BLaER1 treated with 17β-estradiol and CSF1 and Interleukin-3, amounts not matched to agents 10 nM and 100 nM (cell line): ENCODE measurements around the gene GABRB1.

Experiments
- H3K27ac ChIP-seq, 11 experiments: shearing (Covaris generic); formaldehyde crosslinking; 2 replicates each; pipeline ENCODE4 v1.8.1; 2022
- H3K27me3 ChIP-seq, 11 experiments: shearing (Covaris generic); formaldehyde crosslinking; 2 replicates each; pipeline ENCODE4 v1.8.1; 2022
- H3K36me3 ChIP-seq, 11 experiments: shearing (Covaris generic); formaldehyde crosslinking; 2 replicates each; pipeline ENCODE4 v1.8.1; 2022
- H3K4me1 ChIP-seq, 10 experiments: shearing (Covaris generic); formaldehyde crosslinking; 2 replicates each; pipeline ENCODE4 v1.8.1; 2022
- H3K4me2 ChIP-seq, 11 experiments: shearing (Covaris generic); formaldehyde crosslinking; 2 replicates each; pipeline ENCODE4 v1.8.1; 2022
- H3K4me3 ChIP-seq, 10 experiments: shearing (Covaris generic); formaldehyde crosslinking; 2 replicates each; pipeline ENCODE4 v1.8.1; 2022
- H3K9ac ChIP-seq, 11 experiments: shearing (Covaris generic); formaldehyde crosslinking; 2 replicates each; pipeline ENCODE4 v1.8.1; 2022
- H3K9me3 ChIP-seq, 11 experiments: shearing (Covaris generic); formaldehyde crosslinking; replicated peaks in 1 of 11; 2 replicates each; pipeline ENCODE4 v1.8.1; 2022
- H4K20me1 ChIP-seq, 11 experiments: shearing (Covaris generic); formaldehyde crosslinking; 2 replicates each; pipeline ENCODE4 v1.8.1; 2022
- Cebpa-rat ChIP-seq, 11 experiments: shearing (Covaris generic); IDR thresholded peaks; 2 replicates each; pipeline ENCODE4 v1.8.1; 2022

GABRB1 gene

GRCh38 chr4:47040828-47041227, 9.5 kb downstream of the GABRB1 start:
- Histone ChIP-seq H3K36me3 (no peaks in the 10 kb centered on the region), H3K4me1 (no peaks in the 10 kb centered on the region), H3K27ac (no peak overlapping the region), H4K20me1 (no peaks in the 10 kb centered on the region), H3K9me3 (no peaks in the 10 kb centered on the region), H3K4me2 (no peak overlapping the region), H3K4me3 (no peak overlapping the region), H3K27me3 (no peaks in the 10 kb centered on the region), H3K9ac (no peak overlapping the region)
- TF ChIP-seq Cebpa-rat (IDR thresholded peaks at IDR 0.05), result no peak

GRCh38 chr4:47043821-47044220, 12.5 kb downstream of the GABRB1 start:
- no peak for TF ChIP-seq Cebpa-rat (IDR thresholded peaks at IDR 0.05)
- no peak overlapping the region for H3K4me3 ChIP-seq
- H3K27me3 ChIP-seq, result no peaks in the 10 kb centered on the region
- H3K36me3 ChIP-seq, result no peaks in the 10 kb centered on the region
- H3K27ac ChIP-seq, result no peak overlapping the region
- H3K9me3 ChIP-seq, result no peaks in the 10 kb centered on the region
- no peak overlapping the region for H3K9ac ChIP-seq
- H3K4me1 ChIP-seq, result no peaks in the 10 kb centered on the region
- H3K4me2 ChIP-seq, result no peak overlapping the region
- no peaks in the 10 kb centered on the region for H4K20me1 ChIP-seq

GRCh38 chr4:47045261-47045660, 13.9 kb downstream of the GABRB1 start:
- no peaks in the 10 kb centered on the region for H3K4me1 ChIP-seq
- H3K27me3 ChIP-seq, result no peaks in the 10 kb centered on the region
- no peak overlapping the region for H3K4me3 ChIP-seq

DNA sequence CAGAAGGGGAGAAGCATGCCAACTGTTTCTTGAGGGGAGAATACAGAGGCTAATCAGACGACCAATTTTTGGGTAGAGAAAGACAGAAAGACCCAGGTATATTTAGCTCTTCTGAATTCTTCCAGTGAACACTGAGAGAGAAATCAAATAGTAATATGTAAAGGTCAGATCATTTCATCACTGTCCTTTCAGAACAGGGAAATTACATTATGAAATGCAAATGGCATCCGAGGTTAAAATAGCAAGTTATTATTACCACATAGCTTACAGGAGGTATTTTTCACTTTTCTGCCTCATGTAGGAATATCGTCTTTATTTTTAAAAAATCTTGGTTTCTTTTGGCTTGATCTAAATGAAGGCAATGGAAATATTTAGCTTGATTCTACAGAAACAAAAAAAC, 18.0 kb downstream of the GABRB1 start:
- TF ChIP-seq Cebpa-rat (IDR thresholded peaks at IDR 0.05), result no peak
- H3K9me3 ChIP-seq, result no peaks in the 10 kb centered on the region
- H3K4me2 ChIP-seq, result no peak overlapping the region
- no peaks in the 10 kb centered on the region for H3K4me1 ChIP-seq
- H3K4me3 ChIP-seq, result no peak overlapping the region
- H3K27me3 ChIP-seq, result no peaks in the 10 kb centered on the region
- no peaks in the 10 kb centered on the region for H4K20me1 ChIP-seq
- H3K27ac ChIP-seq, result no peak overlapping the region
- no peak overlapping the region for H3K9ac ChIP-seq
- no peaks in the 10 kb centered on the region for H3K36me3 ChIP-seq

More at GRCh38 chr4:47045261-47045660, 13.9 kb downstream of the GABRB1 start:
- no peak for TF ChIP-seq Cebpa-rat (IDR thresholded peaks at IDR 0.05)
- Histone ChIP-seq H3K4me2 (no peak overlapping the region), H3K9me3 (no peaks in the 10 kb centered on the region), H3K9ac (no peak overlapping the region), H3K36me3 (no peaks in the 10 kb centered on the region), H4K20me1 (no peaks in the 10 kb centered on the region), H3K27ac (no peak overlapping the region)

DNA sequence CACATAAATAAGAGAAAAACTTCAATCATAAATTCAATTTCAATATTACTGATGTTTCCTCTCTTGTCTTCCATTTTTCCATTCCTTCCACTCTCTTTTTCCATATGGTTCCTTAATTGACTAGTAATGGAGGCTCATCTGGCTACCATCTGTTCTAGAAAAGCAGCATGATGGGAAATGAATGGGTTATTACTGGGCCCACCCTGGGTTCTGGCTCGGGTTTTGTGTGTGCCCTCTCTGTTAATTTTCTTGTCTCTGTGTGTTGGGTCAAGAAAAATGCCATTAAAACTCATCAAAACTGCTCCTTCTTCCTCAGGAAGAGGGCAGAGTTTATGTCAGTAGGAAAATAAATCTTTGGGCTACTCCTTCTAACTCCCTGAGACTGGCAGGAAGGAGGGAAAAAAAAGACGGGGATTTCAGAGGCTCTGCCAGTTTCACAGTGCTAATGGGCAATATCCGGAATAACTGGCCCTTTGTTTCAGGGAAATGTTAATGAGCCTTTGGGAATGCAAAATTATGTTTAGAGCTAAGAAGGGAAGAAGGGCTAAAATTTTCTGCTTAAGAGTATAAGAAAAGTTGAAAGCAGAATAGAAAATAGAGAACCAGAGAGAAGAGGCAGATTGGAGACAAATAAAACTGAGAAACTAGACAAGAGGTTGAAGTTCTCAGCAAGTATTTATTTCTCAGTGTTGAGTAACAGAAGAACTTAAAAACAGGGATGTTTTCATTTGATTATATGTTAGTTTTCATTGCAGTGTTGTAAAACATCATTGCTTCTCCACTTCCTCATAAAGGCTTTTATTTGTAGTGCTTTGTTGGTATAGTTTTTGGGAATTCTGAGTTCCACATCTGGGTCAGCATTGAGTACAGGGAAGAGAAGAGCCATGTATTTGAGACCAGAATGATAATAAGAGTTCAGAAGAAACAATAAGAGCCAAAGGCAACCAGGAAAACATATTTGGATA, 19.7 kb downstream of the GABRB1 start:
- H3K27ac ChIP-seq, result no peak overlapping the region
- H3K4me3 ChIP-seq, result no peak overlapping the region
- H4K20me1 ChIP-seq, result no peaks in the 10 kb centered on the region
- H3K9me3 ChIP-seq, result no peaks in the 10 kb centered on the region
- no peak overlapping the region for H3K9ac ChIP-seq
- H3K36me3 ChIP-seq, result no peaks in the 10 kb centered on the region
- H3K4me1 ChIP-seq, result no peaks in the 10 kb centered on the region
- no peaks in the 10 kb centered on the region for H3K27me3 ChIP-seq
- no peak overlapping the region for H3K4me2 ChIP-seq
- TF ChIP-seq Cebpa-rat (IDR thresholded peaks at IDR 0.05), result no peak

GRCh38 chr4:47053485-47053884, 22.1 kb downstream of the GABRB1 start:
- H3K4me1 ChIP-seq, result no peaks in the 10 kb centered on the region
- H3K27me3 ChIP-seq, result no peaks in the 10 kb centered on the region
- no peaks in the 10 kb centered on the region for H3K9me3 ChIP-seq
- TF ChIP-seq Cebpa-rat (IDR thresholded peaks at IDR 0.05), result no peak
- H3K36me3 ChIP-seq, result no peaks in the 10 kb centered on the region
- H3K9ac ChIP-seq, result no peak overlapping the region
- no peak overlapping the region for H3K4me3 ChIP-seq
- no peak overlapping the region for H3K4me2 ChIP-seq
- H3K27ac ChIP-seq, result no peak overlapping the region
- no peaks in the 10 kb centered on the region for H4K20me1 ChIP-seq

DNA sequence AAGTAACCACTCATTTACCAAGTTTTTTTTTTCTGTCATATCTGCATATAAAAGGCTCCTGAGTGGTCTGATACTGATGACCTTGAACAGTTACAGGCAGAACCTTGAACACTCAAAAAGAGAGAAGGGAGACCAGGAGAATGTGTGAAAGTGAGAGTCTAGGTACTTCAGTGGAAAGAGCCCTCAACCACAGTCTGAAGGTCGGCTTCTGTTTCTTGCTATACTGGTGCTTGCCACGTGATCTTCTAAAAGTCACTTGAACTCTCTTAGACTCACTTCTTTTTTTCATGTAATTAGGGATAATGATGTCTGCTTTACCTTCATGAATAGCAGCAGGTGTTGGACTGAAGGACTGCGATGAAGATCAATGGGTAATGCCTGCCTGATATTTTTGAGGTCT, 22.8 kb downstream of the GABRB1 start:
- Histone ChIP-seq H3K9ac (no peak overlapping the region), H4K20me1 (no peaks in the 10 kb centered on the region), H3K4me3 (no peak overlapping the region), H3K36me3 (no peaks in the 10 kb centered on the region), H3K4me2 (no peak overlapping the region), H3K27ac (no peak overlapping the region), H3K9me3 (no peaks in the 10 kb centered on the region), H3K4me1 (no peaks in the 10 kb centered on the region), H3K27me3 (no peaks in the 10 kb centered on the region)
- TF ChIP-seq Cebpa-rat (IDR thresholded peaks at IDR 0.05), result no peak

DNA sequence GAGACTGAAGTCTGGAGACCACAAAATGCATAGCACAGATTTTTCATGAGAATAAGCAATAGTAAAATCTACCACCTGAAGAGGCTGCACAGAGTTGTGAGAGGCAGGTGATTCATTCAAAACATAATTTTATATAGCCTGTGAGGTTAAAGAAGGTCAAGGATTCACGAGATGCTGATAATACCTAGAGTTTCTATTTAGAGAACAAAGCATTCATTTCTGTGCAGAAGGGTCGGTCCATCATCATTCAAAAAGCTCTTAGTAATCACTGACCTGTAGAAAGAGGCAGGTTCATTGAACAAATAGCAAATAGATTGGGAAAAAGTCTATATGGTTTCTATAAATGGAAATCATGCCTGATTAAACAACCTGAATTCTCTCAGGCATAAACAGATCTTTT, 26.6 kb downstream of the GABRB1 start:
- Histone ChIP-seq H3K9ac (no peak overlapping the region), H3K27ac (no peak overlapping the region), H3K36me3 (no peaks in the 10 kb centered on the region), H3K9me3 (no peaks in the 10 kb centered on the region), H3K4me1 (no peaks in the 10 kb centered on the region), H3K4me2 (no peak overlapping the region), H4K20me1 (no peaks in the 10 kb centered on the region), H3K27me3 (no peaks in the 10 kb centered on the region), H3K4me3 (no peak overlapping the region)
- no peak for TF ChIP-seq Cebpa-rat (IDR thresholded peaks at IDR 0.05)

- Histone ChIP-seq H3K9ac (no peak overlapping the region), H3K4me3 (no peak overlapping the region), H3K4me1 (no peaks in the 10 kb centered on the region), H4K20me1 (no peaks in the 10 kb centered on the region), H3K4me2 (no peak overlapping the region), H3K36me3 (no peaks in the 10 kb centered on the region), H3K27ac (no peak overlapping the region), H3K9me3 (no peaks in the 10 kb centered on the region), H3K27me3 (no peaks in the 10 kb centered on the region)
- no peak for TF ChIP-seq Cebpa-rat (IDR thresholded peaks at IDR 0.05)
Measured at GRCh38 chr4:47060561-47060960, 29.2 kb downstream of the GABRB1 start.

- Histone ChIP-seq H3K4me2 (no peak overlapping the region), H3K27ac (no peak overlapping the region)
Measured at GRCh38 chr4:47061435-47061834, 30.1 kb downstream of the GABRB1 start.

More at GRCh38 chr4:47061435-47061834, 30.1 kb downstream of the GABRB1 start:
- Histone ChIP-seq H3K36me3 (no peaks in the 10 kb centered on the region), H3K9me3 (no peaks in the 10 kb centered on the region), H3K27me3 (no peaks in the 10 kb centered on the region), H3K9ac (no peak overlapping the region), H3K4me3 (no peak overlapping the region), H4K20me1 (no peaks in the 10 kb centered on the region), H3K4me1 (no peaks in the 10 kb centered on the region)
- no peak for TF ChIP-seq Cebpa-rat (IDR thresholded peaks at IDR 0.05)
